Measurements from ENCODE around the gene ARHGAP4.

Gene ARHGAP4

GRCh38 chrX:153882086-153882498, 44.0 kb downstream of the ARHGAP4 start:
- Mint-ChIP-seq H3K4me3 (no peak overlapping the region), H3K9me3 (no peaks in the 10 kb centered on the region), H3K27me3 (ENCODE audit: low read depth) (peaks cover 13% of the 10 kb centered on the region), H3K4me1 (ENCODE audit: low read depth) (peaks cover 18% of the 10 kb centered on the region), H3K27ac (no peak overlapping the region), H3K36me3 (ENCODE audit: low read depth) (no peaks in the 10 kb centered on the region)

GRCh38 chrX:153881281-153881680, 44.8 kb downstream of the ARHGAP4 start:
- Mint-ChIP-seq H3K9me3 (no peaks in the 10 kb centered on the region), H3K27me3 (ENCODE audit: low read depth) (peaks cover 15% of the 10 kb centered on the region), H3K36me3 (ENCODE audit: low read depth) (no peaks in the 10 kb centered on the region), H3K4me3 (no peak overlapping the region), H3K4me1 (ENCODE audit: low read depth) (peaks cover 20% of the 10 kb centered on the region), H3K27ac (no peak overlapping the region)

GRCh38 chrX:153880440-153880815, 45.6 kb downstream of the ARHGAP4 start:
- Mint-ChIP-seq H3K4me3 (no peak overlapping the region), H3K27me3 (ENCODE audit: low read depth) (peaks cover 16% of the 10 kb centered on the region), H3K9me3 (no peaks in the 10 kb centered on the region), H3K36me3 (ENCODE audit: low read depth) (no peaks in the 10 kb centered on the region), H3K4me1 (ENCODE audit: low read depth) (peaks cover 20% of the 10 kb centered on the region), H3K27ac (no peak overlapping the region)

- H3K4me1 Mint-ChIP-seq (ENCODE audit: low read depth) = peaks cover 20% of the 10 kb centered on the region
- no peak overlapping the region for H3K27ac Mint-ChIP-seq
- H3K4me3 Mint-ChIP-seq = no peak overlapping the region
- H3K9me3 Mint-ChIP-seq = no peaks in the 10 kb centered on the region
- H3K36me3 Mint-ChIP-seq (ENCODE audit: low read depth) = no peaks in the 10 kb centered on the region
- H3K27me3 Mint-ChIP-seq (ENCODE audit: low read depth) = peaks cover 14% of the 10 kb centered on the region
These were observed 46.2 kb downstream of the ARHGAP4 start for GRCh38 chrX:153879741-153880439.

- H3K27ac Mint-ChIP-seq = no peak overlapping the region
- peak overlapping the region; percentile 74 for H3K4me3 Mint-ChIP-seq
- peaks cover 17% of the 10 kb centered on the region for H3K4me1 Mint-ChIP-seq (ENCODE audit: low read depth)
- H3K9me3 Mint-ChIP-seq = no peaks in the 10 kb centered on the region
- H3K36me3 Mint-ChIP-seq (ENCODE audit: low read depth) = no peaks in the 10 kb centered on the region
- peaks cover 10% of the 10 kb centered on the region for H3K27me3 Mint-ChIP-seq (ENCODE audit: low read depth)
These were observed 47.0 kb downstream of the ARHGAP4 start for GRCh38 chrX:153878969-153879653.

- Mint-ChIP-seq H3K4me3 (no peak overlapping the region), H3K36me3 (ENCODE audit: low read depth) (no peaks in the 10 kb centered on the region), H3K27me3 (ENCODE audit: low read depth) (peaks cover 10% of the 10 kb centered on the region), H3K27ac (no peak overlapping the region), H3K4me1 (ENCODE audit: low read depth) (peaks cover 17% of the 10 kb centered on the region), H3K9me3 (no peaks in the 10 kb centered on the region)
These were observed 47.7 kb downstream of the ARHGAP4 start for GRCh38 chrX:153878345-153878744.

- Mint-ChIP-seq H3K4me1 (ENCODE audit: low read depth) (peaks cover 17% of the 10 kb centered on the region), H3K27ac (no peak overlapping the region), H3K27me3 (ENCODE audit: low read depth) (peaks cover 12% of the 10 kb centered on the region), H3K4me3 (no peak overlapping the region), H3K36me3 (ENCODE audit: low read depth) (no peaks in the 10 kb centered on the region), H3K9me3 (no peaks in the 10 kb centered on the region)
These were observed 48.3 kb downstream of the ARHGAP4 start for GRCh38 chrX:153877571-153878261.

- Mint-ChIP-seq H3K9me3 (no peaks in the 10 kb centered on the region), H3K27me3 (ENCODE audit: low read depth) (peaks cover 11% of the 10 kb centered on the region), H3K4me1 (ENCODE audit: low read depth) (peaks cover 17% of the 10 kb centered on the region), H3K36me3 (ENCODE audit: low read depth) (no peaks in the 10 kb centered on the region), H3K4me3 (no peak overlapping the region), H3K27ac (peak overlapping the region; percentile 50)
These were observed 50.0 kb downstream of the ARHGAP4 start for GRCh38 chrX:153876112-153876491.

GRCh38 chrX:153875391-153876111, 50.5 kb downstream of the ARHGAP4 start:
- H3K27ac Mint-ChIP-seq = no peak overlapping the region
- H3K9me3 Mint-ChIP-seq = no peaks in the 10 kb centered on the region
- H3K27me3 Mint-ChIP-seq (ENCODE audit: low read depth) = peaks cover 11% of the 10 kb centered on the region
- no peak overlapping the region for H3K4me3 Mint-ChIP-seq
- no peaks in the 10 kb centered on the region for H3K36me3 Mint-ChIP-seq (ENCODE audit: low read depth)
- peaks cover 17% of the 10 kb centered on the region for H3K4me1 Mint-ChIP-seq (ENCODE audit: low read depth)

GRCh38 chrX:153874366-153875125, 51.5 kb downstream of the ARHGAP4 start:
- peaks cover 17% of the 10 kb centered on the region for H3K4me1 Mint-ChIP-seq (ENCODE audit: low read depth)
- no peaks in the 10 kb centered on the region for H3K9me3 Mint-ChIP-seq
- no peaks in the 10 kb centered on the region for H3K36me3 Mint-ChIP-seq (ENCODE audit: low read depth)
- no peak overlapping the region for H3K4me3 Mint-ChIP-seq
- peaks cover 11% of the 10 kb centered on the region for H3K27me3 Mint-ChIP-seq (ENCODE audit: low read depth)
- no peak overlapping the region for H3K27ac Mint-ChIP-seq

- Mint-ChIP-seq H3K9me3 (no peaks in the 10 kb centered on the region), H3K36me3 (ENCODE audit: low read depth) (no peaks in the 10 kb centered on the region), H3K4me3 (no peak overlapping the region), H3K27ac (no peak overlapping the region), H3K4me1 (ENCODE audit: low read depth) (peaks cover 14% of the 10 kb centered on the region), H3K27me3 (ENCODE audit: low read depth) (peaks cover 11% of the 10 kb centered on the region)
These were observed 52.0 kb downstream of the ARHGAP4 start for GRCh38 chrX:153874085-153874365.

GRCh38 chrX:153873282-153874084, 52.6 kb downstream of the ARHGAP4 start:
- no peak overlapping the region for H3K4me3 Mint-ChIP-seq
- peaks cover 11% of the 10 kb centered on the region for H3K27me3 Mint-ChIP-seq (ENCODE audit: low read depth)
- peaks cover 10% of the 10 kb centered on the region for H3K4me1 Mint-ChIP-seq (ENCODE audit: low read depth)
- no peaks in the 10 kb centered on the region for H3K36me3 Mint-ChIP-seq (ENCODE audit: low read depth)
- no peaks in the 10 kb centered on the region for H3K9me3 Mint-ChIP-seq
- H3K27ac Mint-ChIP-seq = no peak overlapping the region

GRCh38 chrX:153871946-153872878, 53.9 kb downstream of the ARHGAP4 start:
- Mint-ChIP-seq H3K4me1 (ENCODE audit: low read depth) (peaks cover 2% of the 10 kb centered on the region), H3K4me3 (no peak overlapping the region), H3K36me3 (ENCODE audit: low read depth) (no peaks in the 10 kb centered on the region), H3K27ac (no peak overlapping the region), H3K9me3 (no peaks in the 10 kb centered on the region), H3K27me3 (ENCODE audit: low read depth) (peaks cover 11% of the 10 kb centered on the region)
